GM21723 (cell line): ENCODE results near the gene ATP9B.
"Not testable (repeated sequence)": the region's sequence is repeated elsewhere in the genome, so short reads cannot be mapped to it uniquely, and the experiment has no call there.

Source experiments
- ATAC-seq: cut with Tn5 transposase; IDR thresholded peaks from one replicate; pipeline ENCODE4 v1.9.1; 2021; ENCODE audit warnings: mild to moderate bottlenecking, moderate library complexity; ENCODE audit not compliant: unreplicated experiment

The ATP9B gene

GRCh38 chr18:79275461-79275860 is 206.3 kb downstream of the ATP9B start:
- no peak for ATAC-seq

- ATAC-seq: peak; percentile 61
These were observed 206.8 kb downstream of the ATP9B start for GRCh38 chr18:79275992-79276391.

- ATAC-seq: no peak
These were observed 209.7 kb downstream of the ATP9B start for GRCh38 chr18:79278896-79279295.

- no peak for ATAC-seq
These were observed 214.1 kb downstream of the ATP9B start for GRCh38 chr18:79283131-79283810.

GRCh38 chr18:79283929-79284328 is 214.7 kb downstream of the ATP9B start:
- ATAC-seq: no peak

- not testable (repeated sequence) for ATAC-seq
These were observed 216.0 kb downstream of the ATP9B start for GRCh38 chr18:79285191-79285590.

- ATAC-seq: not testable (repeated sequence)
These were observed 221.2 kb downstream of the ATP9B start for GRCh38 chr18:79290409-79290808.

GRCh38 chr18:79290876-79291275 is 221.7 kb downstream of the ATP9B start:
- no peak for ATAC-seq

GRCh38 chr18:79294235-79294634 is 225.0 kb downstream of the ATP9B start:
- no peak for ATAC-seq

GRCh38 chr18:79299272-79299671 is 230.1 kb downstream of the ATP9B start:
- no peak for ATAC-seq

GRCh38 chr18:79299711-79300110 is 230.5 kb downstream of the ATP9B start:
- ATAC-seq: no peak

GRCh38 chr18:79300413-79300812 is 231.2 kb downstream of the ATP9B start:
- no peak for ATAC-seq

- no peak for ATAC-seq
These were observed 232.9 kb downstream of the ATP9B start for GRCh38 chr18:79302120-79302519.

GRCh38 chr18:79305911-79306310 is 236.7 kb downstream of the ATP9B start:
- ATAC-seq: no peak

GRCh38 chr18:79309614-79310358 is 240.6 kb downstream of the ATP9B start:
- no peak for ATAC-seq

GRCh38 chr18:79314838-79315388 is 245.7 kb downstream of the ATP9B start:
- no peak for ATAC-seq

- ATAC-seq: no peak
These were observed 246.4 kb downstream of the ATP9B start for GRCh38 chr18:79315596-79315995.

GRCh38 chr18:79317703-79318102 is 248.5 kb downstream of the ATP9B start:
- no peak for ATAC-seq

GRCh38 chr18:79318142-79318673 is 249.0 kb downstream of the ATP9B start:
- ATAC-seq: no peak

- no peak for ATAC-seq
These were observed 251.1 kb downstream of the ATP9B start for GRCh38 chr18:79320216-79320850.

GRCh38 chr18:79321625-79322405 is 252.6 kb downstream of the ATP9B start:
- no peak for ATAC-seq
